Kidney epithelial cell (primary cell): Measurements from ENCODE around the gene PGAP2. TPM values are rescaled to one million over a fixed set of nuclear protein-coding genes. Genes with fewer than 3 reads are reported as not detected.
A peak's percentile ranks its signal among the peaks of the same experiment; 100 is the strongest.

Experiments
- DNase-seq: peaks from one replicate; pipeline ENCODE4 v3.0.0-alpha.2; 2010; ENCODE audit warnings: low read depth
- H3K27me3 ChIP-seq: 2 replicates; pipeline ENCODE4 v1.6.0; 2011; ENCODE audit warnings: low read length; ENCODE audit not compliant: control insufficient read depth, insufficient read depth
- H3K36me3 ChIP-seq: 2 replicates; pipeline ENCODE4 v1.5.1; 2011; ENCODE audit warnings: low read length; ENCODE audit not compliant: control insufficient read depth, insufficient read depth
- H3K4me3 ChIP-seq: 2 replicates; pipeline ENCODE4 v1.5.1; 2011; ENCODE audit warnings: low read depth, mild to moderate bottlenecking, control low read depth, low read length
- total RNA-seq: library from RNA; depleted of rRNA; stranded (reverse); fragments of >200 nt; gene quantifications from 2 replicates; pipeline ENCODE4 v1.2.3, GENCODE V29; 2015
- TF ChIP-seq, protein P1 (sequence below): IDR thresholded peaks from 2 replicates; pipeline ENCODE4 v1.5.1; 2011; ENCODE audit warnings: mild to moderate bottlenecking, moderate library complexity, low read length, control low read depth, inconsistent platforms; ENCODE audit not compliant: insufficient read depth, poor library complexity, severe bottlenecking

Gene PGAP2
- total RNA-seq, 1 donor from 2014 or later, result 20.3 TPM

DNA sequence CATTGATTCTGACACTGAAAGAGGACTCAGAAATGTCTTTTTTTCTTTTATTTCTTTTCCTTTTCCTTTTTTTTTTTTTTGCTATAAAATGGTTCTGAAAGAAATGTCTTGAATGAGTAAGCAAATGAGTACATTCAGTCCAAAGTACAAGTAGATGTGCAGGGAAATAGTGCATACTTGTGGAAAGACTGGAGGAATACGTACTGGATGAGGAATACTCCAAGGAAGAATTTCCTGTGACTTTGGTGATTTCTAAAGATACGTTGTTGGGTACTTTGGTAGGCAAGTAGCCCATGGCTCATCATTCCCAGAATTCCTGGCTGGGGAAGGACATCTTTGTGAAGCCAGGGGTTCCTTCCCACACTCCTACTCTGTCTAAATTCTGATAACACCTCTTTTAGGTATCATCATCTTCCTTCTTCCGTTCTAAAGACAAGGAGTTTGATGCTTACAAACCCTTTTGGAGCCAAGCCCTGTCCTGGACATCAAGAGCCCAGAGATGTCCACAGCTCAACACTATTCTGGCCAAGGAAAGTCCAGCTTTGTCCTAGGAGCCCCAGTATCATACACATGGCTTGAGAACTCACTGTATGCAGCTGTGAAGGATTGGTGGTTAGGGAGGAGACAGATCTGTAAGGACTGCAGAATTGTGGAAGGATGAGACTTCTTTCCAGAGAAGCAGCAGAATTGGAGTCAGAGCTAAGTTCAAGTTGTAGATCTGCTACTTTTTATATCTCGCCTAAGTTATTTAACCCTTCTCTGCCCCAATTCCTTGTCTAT lies 6.2 kb upstream of the PGAP2 start:
- TF ChIP-seq, protein P1, sequence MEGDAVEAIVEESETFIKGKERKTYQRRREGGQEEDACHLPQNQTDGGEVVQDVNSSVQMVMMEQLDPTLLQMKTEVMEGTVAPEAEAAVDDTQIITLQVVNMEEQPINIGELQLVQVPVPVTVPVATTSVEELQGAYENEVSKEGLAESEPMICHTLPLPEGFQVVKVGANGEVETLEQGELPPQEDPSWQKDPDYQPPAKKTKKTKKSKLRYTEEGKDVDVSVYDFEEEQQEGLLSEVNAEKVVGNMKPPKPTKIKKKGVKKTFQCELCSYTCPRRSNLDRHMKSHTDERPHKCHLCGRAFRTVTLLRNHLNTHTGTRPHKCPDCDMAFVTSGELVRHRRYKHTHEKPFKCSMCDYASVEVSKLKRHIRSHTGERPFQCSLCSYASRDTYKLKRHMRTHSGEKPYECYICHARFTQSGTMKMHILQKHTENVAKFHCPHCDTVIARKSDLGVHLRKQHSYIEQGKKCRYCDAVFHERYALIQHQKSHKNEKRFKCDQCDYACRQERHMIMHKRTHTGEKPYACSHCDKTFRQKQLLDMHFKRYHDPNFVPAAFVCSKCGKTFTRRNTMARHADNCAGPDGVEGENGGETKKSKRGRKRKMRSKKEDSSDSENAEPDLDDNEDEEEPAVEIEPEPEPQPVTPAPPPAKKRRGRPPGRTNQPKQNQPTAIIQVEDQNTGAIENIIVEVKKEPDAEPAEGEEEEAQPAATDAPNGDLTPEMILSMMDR, result no peak
- DNase-seq, result no peak

DNA sequence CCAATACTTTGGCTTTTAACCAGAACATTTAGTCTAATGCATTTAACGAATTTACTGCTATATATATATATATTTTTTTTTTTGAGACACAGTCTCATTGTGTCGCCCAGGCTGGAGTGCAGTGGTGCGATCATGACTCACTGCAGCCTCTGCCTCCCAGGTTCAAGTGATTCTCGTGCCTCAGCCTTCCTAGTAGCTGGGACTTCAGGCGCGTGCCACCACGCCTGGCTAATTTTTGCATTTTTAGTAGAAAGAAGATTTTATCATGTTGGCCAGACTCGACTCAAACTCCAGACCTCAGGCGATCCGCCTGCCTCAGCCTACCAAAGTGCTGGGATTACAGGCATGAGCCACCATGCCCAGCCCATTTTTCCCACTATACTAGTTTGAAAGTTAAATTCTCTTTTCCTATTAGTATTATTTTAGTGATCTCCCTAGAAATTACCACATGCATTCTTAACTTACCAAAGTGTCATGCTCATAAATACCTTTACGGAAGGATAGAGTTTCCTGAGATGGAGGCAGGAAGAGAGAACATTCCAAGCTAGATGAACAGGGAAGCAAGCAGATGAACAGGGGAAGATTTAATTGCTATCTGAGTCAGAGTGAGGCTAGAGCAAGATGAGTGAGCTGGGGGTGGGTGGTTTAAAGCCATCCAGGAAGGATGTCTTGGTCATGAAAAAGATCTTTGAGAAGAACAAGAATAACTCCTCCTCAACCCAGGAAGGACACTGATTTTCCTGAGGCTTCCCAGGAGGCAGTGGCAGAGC lies 4.4 kb upstream of the PGAP2 start:
- TF ChIP-seq, protein P1, result no peak
- peak; percentile 64 for DNase-seq
- Histone ChIP-seq H3K4me3 (no peak overlapping the region), H3K27me3 (no peaks in the 10 kb centered on the region), H3K36me3 (no peaks in the 10 kb centered on the region)

More for the DNA sequence above, 6.2 kb upstream of the PGAP2 start:
- Histone ChIP-seq H3K27me3 (no peaks in the 10 kb centered on the region), H3K36me3 (no peaks in the 10 kb centered on the region), H3K4me3 (no peak overlapping the region)

DNA sequence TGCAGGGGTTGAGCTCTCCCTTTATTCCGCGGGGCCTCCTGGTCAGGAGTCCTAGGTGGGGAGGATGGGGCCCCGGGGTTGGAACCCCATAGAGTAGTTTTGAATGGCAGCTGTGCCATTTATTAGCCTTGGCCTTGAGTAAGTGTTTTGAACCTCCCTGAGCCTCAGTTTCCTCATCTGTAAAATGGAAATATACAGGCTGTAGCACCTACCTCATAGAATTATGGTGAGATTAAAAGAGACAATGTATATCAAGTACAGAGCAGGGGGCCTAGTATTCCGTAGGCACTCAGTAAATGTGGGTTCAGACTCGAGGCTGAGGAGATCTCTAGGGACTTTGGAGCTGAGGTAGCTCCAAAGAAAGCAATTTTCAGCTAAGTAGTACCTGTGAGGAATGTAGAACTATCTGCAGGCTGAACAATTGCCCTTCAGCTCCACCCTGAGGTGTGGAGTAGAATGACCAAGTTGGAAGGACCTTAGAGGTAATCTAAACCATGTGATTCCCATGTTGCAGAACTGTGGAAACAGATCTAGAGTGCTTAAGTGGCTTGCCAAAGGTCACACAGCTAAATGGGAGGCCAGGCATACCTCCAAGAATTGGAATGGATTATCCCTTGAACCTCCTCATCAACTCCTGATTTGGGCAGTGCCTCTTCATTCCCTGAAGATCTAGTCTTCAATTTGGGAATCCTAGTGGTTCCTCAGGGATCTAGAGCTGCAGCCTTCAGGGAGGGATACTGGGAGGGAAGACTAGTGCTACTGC lies 682 bp downstream of the PGAP2 start:
- Histone ChIP-seq H3K36me3 (no peaks in the 10 kb centered on the region), H3K4me3 (peak overlapping the region; percentile 65), H3K27me3 (no peaks in the 10 kb centered on the region)
- DNase-seq, result no peak
- TF ChIP-seq, protein P1, result peak; percentile 50

- no peak for DNase-seq
- no peaks in the 10 kb centered on the region for H3K27me3 ChIP-seq
- TF ChIP-seq, protein P1, result no peak
- no peak overlapping the region for H3K4me3 ChIP-seq
- H3K36me3 ChIP-seq, result no peaks in the 10 kb centered on the region
These were observed 1.2 kb downstream of the PGAP2 start for GRCh38 chr11:3809624-3809928.

DNA sequence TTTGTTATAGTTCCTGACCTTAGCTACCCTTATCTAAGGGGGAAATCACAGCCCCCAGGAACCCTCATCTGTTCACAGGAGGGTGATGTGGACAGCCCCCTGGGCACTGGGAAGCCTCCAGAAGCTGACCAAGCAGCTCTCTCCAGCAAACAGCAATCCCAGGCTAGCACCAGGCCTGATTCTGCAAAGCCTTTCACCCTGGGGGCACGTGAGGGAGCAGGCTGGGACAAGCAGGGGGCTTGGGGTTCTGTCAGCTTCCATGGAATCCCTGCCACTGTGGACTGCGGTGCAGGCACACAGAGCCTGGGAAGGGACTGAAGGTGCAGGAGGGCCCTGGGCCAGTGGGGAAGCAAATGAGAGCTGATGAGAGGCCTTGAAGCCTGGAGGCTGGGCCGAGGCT lies 2.1 kb downstream of the PGAP2 start:
- no peak overlapping the region for H3K4me3 ChIP-seq
- TF ChIP-seq, protein P1, result no peak
- no peaks in the 10 kb centered on the region for H3K36me3 ChIP-seq
- H3K27me3 ChIP-seq, result no peaks in the 10 kb centered on the region
- no peak for DNase-seq
